Uterus (tissue), 4 donors: ENCODE measurements around the gene SGTA. TPM values are rescaled to one million over a fixed set of nuclear protein-coding genes. Genes with fewer than 3 reads are reported as not detected.

Experiments
- DNase-seq, 2 donors: peaks; one replicate each; pipeline ENCODE4 v3.0.0-alpha.2; 2019 to 2020
- H3K27ac ChIP-seq, 2 donors: fragments of 200-600 bp; sonication (generic); 1 replicate in 1 of 2; 2 replicates in 1 of 2; pipeline ENCODE4 v1.5.1; 2016 to 2018
- H3K27me3 ChIP-seq, 2 donors: fragments of 200-600 bp; sonication (generic); one replicate each; pipeline ENCODE4 v1.5.1; 2018 to 2019; ENCODE audit warnings: control low read depth in 1 of 2
- H3K36me3 ChIP-seq, 2 donors: fragments of 200-600 bp; sonication (generic); one replicate each; pipeline ENCODE4 v1.5.1; 2019; ENCODE audit warnings: control low read depth in 1 of 2
- H3K4me1 ChIP-seq, 2 donors: fragments of 200-600 bp; sonication (generic); one replicate each; pipeline ENCODE4 v1.5.1; 2018 to 2019; ENCODE audit warnings: control low read depth in 1 of 2
- H3K4me3 ChIP-seq, 2 donors: fragments of 200-600 bp; sonication (generic); 1 replicate in 1 of 2; 2 replicates in 1 of 2; pipeline ENCODE4 v1.5.1; 2018 to 2019; ENCODE audit warnings: mild to moderate bottlenecking in 1 of 2
- H3K9me3 ChIP-seq, 2 donors: fragments of 200-600 bp; sonication (generic); one replicate each; pipeline ENCODE4 v1.5.1; 2019; ENCODE audit warnings: control low read depth in 1 of 2
- CTCF ChIP-seq, 4 experiments: fragments of 200-600 bp in 2 of 4; fragments of 450-650 bp in 2 of 4; sonication (generic) in 2 of 4; IDR thresholded peaks; one replicate each; pipeline ENCODE4 v1.5.1; 2016 to 2019; ENCODE audit warnings: antibody characterized with exemption in 4 of 4, mild to moderate bottlenecking in 2 of 4, moderate library complexity in 1 of 4
- POLR2A ChIP-seq, 2 donors: fragments of 450-650 bp; IDR thresholded peaks; one replicate each; pipeline ENCODE4 v1.6.1; 2016; ENCODE audit warnings: antibody characterized with exemption in 2 of 2, mild to moderate bottlenecking in 1 of 2, moderate library complexity in 1 of 2
- intact Hi-C: fragments of 100-400 bp; cut with DNase I; formaldehyde crosslinking; loops from one replicate; pipeline ENCODE4 v1.15.1; 2023; ENCODE audit warnings: low total_unique reads
- total RNA-seq, 4 donors: library from RNA; depleted of rRNA in 3 of 4; stranded (reverse); fragments of >200 nt in 3 of 4; gene quantifications; one replicate each; pipeline versions ENCODE4 v1.1.0 to v1.2.4, GENCODE V29; 2014 to 2023
- donor health status: DM: yes; HTN: yes; CAD: no.

SGTA gene
- total RNA-seq, 4 donors from 2014 or later, result 9.5 to 50.7 (median 23.6) TPM

- Histone ChIP-seq H3K9me3 (no peaks in the 10 kb centered on the region), H3K36me3 (no peaks in the 10 kb centered on the region), H3K4me1 (no peaks in the 10 kb centered on the region), H3K27me3 (no peaks in the 10 kb centered on the region), H3K27ac (no peak overlapping the region), H3K4me3 (no peak overlapping the region)
- intact Hi-C loops, result loop anchor here (10.0 kb wide), 1 partner anchor 115 kb away; no protein-coding TSS in a partner anchor
- no peak for TF ChIP-seq CTCF (IDR thresholded peaks at IDR 0.05)
- no peak for TF ChIP-seq POLR2A (IDR thresholded peaks at IDR 0.05)
- no peak for DNase-seq
Observed at GRCh38 chr19:2759362-2759761, 23.7 kb downstream of the SGTA start.

- Histone ChIP-seq H3K9me3 (no peaks in the 10 kb centered on the region), H3K27me3 (no peaks in the 10 kb centered on the region), H3K27ac (no peak overlapping the region), H3K4me1 (no peaks in the 10 kb centered on the region), H3K36me3 (no peaks in the 10 kb centered on the region), H3K4me3 (no peak overlapping the region)
- no peak for DNase-seq
- TF ChIP-seq CTCF (IDR thresholded peaks at IDR 0.05), result no peak
- no peak for TF ChIP-seq POLR2A (IDR thresholded peaks at IDR 0.05)
- intact Hi-C loops, result loop anchor here (10.0 kb wide), 1 partner anchor 114 kb away; no protein-coding TSS in a partner anchor
Observed at GRCh38 chr19:2758601-2759313, 24.3 kb downstream of the SGTA start.

GRCh38 chr19:2756921-2757881 lies 25.9 kb downstream of the SGTA start:
- Histone ChIP-seq H3K4me3 (no peak overlapping the region), H3K27ac (no peak overlapping the region), H3K9me3 (no peaks in the 10 kb centered on the region), H3K4me1 (no peaks in the 10 kb centered on the region), H3K36me3 (no peaks in the 10 kb centered on the region), H3K27me3 (no peaks in the 10 kb centered on the region)
- TF ChIP-seq POLR2A (IDR thresholded peaks at IDR 0.05), result no peak
- no peak for TF ChIP-seq CTCF (IDR thresholded peaks at IDR 0.05)
- intact Hi-C loops, result loop anchor here (10.0 kb wide), 1 partner anchor 112 kb away; no protein-coding TSS in a partner anchor
- no peak for DNase-seq

GRCh38 chr19:2756477-2756876 lies 26.6 kb downstream of the SGTA start:
- no peak overlapping the region for H3K27ac ChIP-seq
- no peaks in the 10 kb centered on the region for H3K36me3 ChIP-seq
- H3K4me3 ChIP-seq, result no peak overlapping the region
- no peaks in the 10 kb centered on the region for H3K4me1 ChIP-seq
- H3K27me3 ChIP-seq, result no peaks in the 10 kb centered on the region
- no peaks in the 10 kb centered on the region for H3K9me3 ChIP-seq
- no peak for DNase-seq
- intact Hi-C loops, result loop anchor here (10.0 kb wide), 1 partner anchor 112 kb away; no protein-coding TSS in a partner anchor
- no peak for TF ChIP-seq CTCF (IDR thresholded peaks at IDR 0.05)
- no peak for TF ChIP-seq POLR2A (IDR thresholded peaks at IDR 0.05)
